ENCODE measurements around the gene RASSF3.

DNA sequence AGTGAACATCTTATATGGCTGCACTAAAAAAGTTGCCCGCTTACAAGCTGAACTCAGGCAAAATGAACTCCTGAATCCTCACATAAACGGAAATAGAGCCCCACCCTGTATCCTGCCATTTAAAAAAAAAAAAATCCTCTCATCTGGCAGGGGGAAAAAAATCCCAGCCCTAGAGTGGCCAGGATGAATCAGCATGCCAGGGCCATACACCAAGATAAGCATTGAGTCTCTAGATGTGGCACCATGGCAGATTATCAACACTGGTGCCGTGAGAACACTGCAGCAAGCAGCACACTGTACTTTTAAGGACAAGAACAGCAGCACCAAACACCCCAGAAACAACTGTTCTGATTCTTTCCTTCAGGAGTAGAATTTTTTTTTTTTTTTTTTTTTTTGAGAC, 65.5 kb downstream of the RASSF3 start:
- TF ChIP-seq, protein P1, sequence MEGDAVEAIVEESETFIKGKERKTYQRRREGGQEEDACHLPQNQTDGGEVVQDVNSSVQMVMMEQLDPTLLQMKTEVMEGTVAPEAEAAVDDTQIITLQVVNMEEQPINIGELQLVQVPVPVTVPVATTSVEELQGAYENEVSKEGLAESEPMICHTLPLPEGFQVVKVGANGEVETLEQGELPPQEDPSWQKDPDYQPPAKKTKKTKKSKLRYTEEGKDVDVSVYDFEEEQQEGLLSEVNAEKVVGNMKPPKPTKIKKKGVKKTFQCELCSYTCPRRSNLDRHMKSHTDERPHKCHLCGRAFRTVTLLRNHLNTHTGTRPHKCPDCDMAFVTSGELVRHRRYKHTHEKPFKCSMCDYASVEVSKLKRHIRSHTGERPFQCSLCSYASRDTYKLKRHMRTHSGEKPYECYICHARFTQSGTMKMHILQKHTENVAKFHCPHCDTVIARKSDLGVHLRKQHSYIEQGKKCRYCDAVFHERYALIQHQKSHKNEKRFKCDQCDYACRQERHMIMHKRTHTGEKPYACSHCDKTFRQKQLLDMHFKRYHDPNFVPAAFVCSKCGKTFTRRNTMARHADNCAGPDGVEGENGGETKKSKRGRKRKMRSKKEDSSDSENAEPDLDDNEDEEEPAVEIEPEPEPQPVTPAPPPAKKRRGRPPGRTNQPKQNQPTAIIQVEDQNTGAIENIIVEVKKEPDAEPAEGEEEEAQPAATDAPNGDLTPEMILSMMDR (IDR thresholded peaks at IDR 0.05), result no peak
- TF ChIP-seq POLR2A (IDR thresholded peaks at IDR 0.05), result no peak

Measured in body of pancreas (tissue), 4 donors.